Measurements from ENCODE around the gene DNAJC30. TPM values are rescaled to one million over a fixed set of nuclear protein-coding genes. Genes with fewer than 3 reads are reported as not detected.

Gene DNAJC30
- total RNA-seq, 3 donors from 2014 or later: 2.9 to 6.9 (median 4.6) TPM

- H3K4me1 ChIP-seq: peaks cover 0 to 3% of the 10 kb centered on the region in 2 donors
- no peak overlapping the region for H3K27ac ChIP-seq
- TF ChIP-seq POLR2AphosphoS5 (IDR thresholded peaks at IDR 0.05) (no peak), POLR2A (IDR thresholded peaks at IDR 0.05) (no peak)
- TF ChIP-seq, protein P1, sequence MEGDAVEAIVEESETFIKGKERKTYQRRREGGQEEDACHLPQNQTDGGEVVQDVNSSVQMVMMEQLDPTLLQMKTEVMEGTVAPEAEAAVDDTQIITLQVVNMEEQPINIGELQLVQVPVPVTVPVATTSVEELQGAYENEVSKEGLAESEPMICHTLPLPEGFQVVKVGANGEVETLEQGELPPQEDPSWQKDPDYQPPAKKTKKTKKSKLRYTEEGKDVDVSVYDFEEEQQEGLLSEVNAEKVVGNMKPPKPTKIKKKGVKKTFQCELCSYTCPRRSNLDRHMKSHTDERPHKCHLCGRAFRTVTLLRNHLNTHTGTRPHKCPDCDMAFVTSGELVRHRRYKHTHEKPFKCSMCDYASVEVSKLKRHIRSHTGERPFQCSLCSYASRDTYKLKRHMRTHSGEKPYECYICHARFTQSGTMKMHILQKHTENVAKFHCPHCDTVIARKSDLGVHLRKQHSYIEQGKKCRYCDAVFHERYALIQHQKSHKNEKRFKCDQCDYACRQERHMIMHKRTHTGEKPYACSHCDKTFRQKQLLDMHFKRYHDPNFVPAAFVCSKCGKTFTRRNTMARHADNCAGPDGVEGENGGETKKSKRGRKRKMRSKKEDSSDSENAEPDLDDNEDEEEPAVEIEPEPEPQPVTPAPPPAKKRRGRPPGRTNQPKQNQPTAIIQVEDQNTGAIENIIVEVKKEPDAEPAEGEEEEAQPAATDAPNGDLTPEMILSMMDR (IDR thresholded peaks at IDR 0.05): no peak
- no peaks in the 10 kb centered on the region for H3K36me3 ChIP-seq
- no peak for DNase-seq (ENCODE audit: low spot score in 2 of 2)
- H3K4me3 ChIP-seq: no peak overlapping the region
- H3K27me3 ChIP-seq: peaks cover 2 to 22% of the 10 kb centered on the region in 2 donors
- H3K9me3 ChIP-seq: no peaks in the 10 kb centered on the region
- intact Hi-C loops (cut with DNase I; ENCODE audit: low total_unique reads): no loop called here
These were observed 34.5 kb downstream of the DNAJC30 start for GRCh38 chr7:73648593-73649332.

DNA sequence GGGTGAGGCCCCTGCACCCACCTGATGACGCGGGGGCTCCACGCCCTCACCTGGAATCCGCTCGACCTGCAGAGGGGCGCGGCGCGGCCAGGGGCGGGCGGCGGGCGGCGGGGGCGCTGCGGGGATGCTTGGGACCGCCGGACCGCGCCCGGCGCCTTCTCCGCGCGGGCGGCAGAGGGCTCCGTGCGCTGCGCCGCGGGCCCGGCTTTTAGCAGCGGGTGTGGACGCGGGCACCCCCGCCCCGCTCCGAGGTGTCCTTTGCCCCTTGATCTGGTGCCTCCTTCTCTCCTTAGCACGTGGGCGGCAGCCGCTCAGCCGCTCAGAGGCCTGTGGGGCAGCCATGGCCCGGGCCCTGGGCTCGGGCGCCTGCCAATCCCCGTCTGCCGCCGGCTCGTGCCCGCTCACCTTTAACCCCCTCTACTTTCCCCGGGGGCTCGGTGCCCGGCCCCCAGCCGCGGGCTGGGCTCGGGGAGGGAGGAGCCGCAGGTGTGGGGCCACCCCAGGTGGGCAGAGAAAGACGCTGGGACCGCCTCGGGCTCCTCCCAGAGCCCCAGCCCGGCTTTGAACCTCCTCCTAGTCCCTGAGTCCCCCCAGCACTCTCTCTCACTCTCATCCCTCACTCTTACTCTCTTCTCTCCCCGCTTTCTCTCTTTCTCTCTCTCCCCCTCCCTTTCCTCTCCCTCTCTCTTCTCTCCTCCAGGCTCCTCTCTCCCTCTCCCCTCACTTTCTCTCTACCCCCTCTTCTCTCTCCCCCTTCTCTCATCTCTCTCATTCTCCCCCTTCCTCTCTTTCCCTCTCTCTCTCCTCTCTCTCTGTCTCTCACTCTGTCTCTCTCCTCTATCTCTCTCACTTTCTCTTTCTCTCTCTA is 35.3 kb downstream of the DNAJC30 start:
- no peak for TF ChIP-seq POLR2A (IDR thresholded peaks at IDR 0.05)
- no peak for TF ChIP-seq POLR2AphosphoS5 (IDR thresholded peaks at IDR 0.05)
- TF ChIP-seq, protein P1 (IDR thresholded peaks at IDR 0.05): no peak
- H3K4me3 ChIP-seq: peak overlapping the region; percentile 21 to 70 (median 47)
- no peaks in the 10 kb centered on the region for H3K9me3 ChIP-seq
- H3K27me3 ChIP-seq: peaks cover 2 to 22% of the 10 kb centered on the region in 2 donors
- no peak overlapping the region for H3K27ac ChIP-seq
- no peaks in the 10 kb centered on the region for H3K36me3 ChIP-seq
- H3K4me1 ChIP-seq: peaks cover 0 to 3% of the 10 kb centered on the region in 2 donors
- no peak for DNase-seq (ENCODE audit: low spot score in 2 of 2)
- intact Hi-C loops (cut with DNase I; ENCODE audit: low total_unique reads): no loop called here

- Histone ChIP-seq H3K4me1 (peaks cover 0 to 3% of the 10 kb centered on the region in 2 donors), H3K36me3 (no peaks in the 10 kb centered on the region), H3K4me3 (peak overlapping the region in 2 of 3 donors; percentile 47 to 70), H3K9me3 (no peaks in the 10 kb centered on the region), H3K27ac (no peak overlapping the region), H3K27me3 (peaks cover 2 to 22% of the 10 kb centered on the region in 2 donors)
- TF ChIP-seq POLR2A (IDR thresholded peaks at IDR 0.05) (no peak), POLR2AphosphoS5 (IDR thresholded peaks at IDR 0.05) (no peak)
- TF ChIP-seq, protein P1 (IDR thresholded peaks at IDR 0.05): no peak
- no peak for DNase-seq (ENCODE audit: low spot score in 2 of 2)
- intact Hi-C loops (cut with DNase I; ENCODE audit: low total_unique reads): no loop called here
These were observed 36.2 kb downstream of the DNAJC30 start for GRCh38 chr7:73646785-73647724.

- DNase-seq (ENCODE audit: low spot score in 2 of 2): no peak
- Histone ChIP-seq H3K4me3 (no peak overlapping the region), H3K27me3 (peaks cover 2 to 17% of the 10 kb centered on the region in 2 donors), H3K27ac (no peak overlapping the region), H3K4me1 (peaks cover 0 to 3% of the 10 kb centered on the region in 2 donors), H3K36me3 (no peaks in the 10 kb centered on the region), H3K9me3 (peaks cover 9 to 10% of the 10 kb centered on the region in 2 donors)
- intact Hi-C loops (cut with DNase I; ENCODE audit: low total_unique reads): no loop called here
- TF ChIP-seq POLR2A (IDR thresholded peaks at IDR 0.05) (no peak), POLR2AphosphoS5 (IDR thresholded peaks at IDR 0.05) (no peak)
- TF ChIP-seq, protein P1 (IDR thresholded peaks at IDR 0.05): no peak
These were observed 37.5 kb downstream of the DNAJC30 start for GRCh38 chr7:73645643-73646174.

All from breast epithelium (tissue), 4 donors.